Psoas muscle (tissue), 8 donors: Measurements from ENCODE around the gene HS2ST1. TPM values are rescaled to one million over a fixed set of nuclear protein-coding genes. Genes with fewer than 3 reads are reported as not detected.

Experiments
- ATAC-seq, 4 donors: fragments of 200-7000 bp; cut with Tn5 transposase; one replicate each; pipeline ENCODE4 v1.9.1; 2020; ENCODE audit warnings: moderate library complexity in 3 of 4, mild to moderate bottlenecking in 2 of 4
- DNase-seq, 2 donors: peaks; one replicate each; pipeline ENCODE4 v3.0.0-alpha.2; 2020
- H3K27ac ChIP-seq: fragments of 200-600 bp; one replicate; pipeline ENCODE4 v1.8.0; 2022
- H3K27me3 ChIP-seq, 3 donors: fragments of 200-600 bp in 1 of 3; one replicate each; pipeline versions ENCODE4 v1.6.1 to v1.8.0; 2013 to 2022; ENCODE audit warnings: low read length in 2 of 3, mild to moderate bottlenecking in 2 of 3, moderate library complexity in 1 of 3; ENCODE audit not compliant: insufficient read depth in 3 of 3
- H3K36me3 ChIP-seq, 2 donors: fragments of 200-600 bp in 1 of 2; one replicate each; pipeline versions ENCODE4 v1.6.1 to v1.8.0; 2013 to 2022; ENCODE audit warnings: low read depth in 1 of 2, mild to moderate bottlenecking in 1 of 2, moderate library complexity in 1 of 2; ENCODE audit not compliant: insufficient read depth in 1 of 2
- H3K4me1 ChIP-seq: fragments of 200-600 bp; one replicate; pipeline ENCODE4 v1.8.0; 2022
- H3K4me3 ChIP-seq: fragments of 200-600 bp; one replicate; pipeline ENCODE4 v1.8.0; 2022; ENCODE audit warnings: mild to moderate bottlenecking
- H3K9me3 ChIP-seq: fragments of 200-600 bp; one replicate; pipeline ENCODE4 v1.8.0; 2022
- CTCF ChIP-seq: fragments of 200-600 bp; IDR thresholded peaks from one replicate; pipeline ENCODE4 v1.8.0; 2022; ENCODE audit warnings: antibody characterized with exemption
- WGBS, 3 donors: extraction: QIAGEN DNeasy Blood & Tissue Kit; methylation state at CpG; one replicate each; pipeline versions ENCODE4 v1.1.6 to v1.1.7; 2013; 5-methylcytosine and 5-hydroxymethylcytosine counted together
- intact Hi-C, 2 donors: fragments of 100-400 bp; cut with DNase I; formaldehyde crosslinking; loops; one replicate each; pipeline versions ENCODE4 v1.11.0 to v1.14.2; 2022
- polyA plus RNA-seq, 3 donors: library from polyadenylated mRNA; stranded (reverse); fragments of 200-250 nt; gene quantifications; one replicate each; pipeline ENCODE4 v1.2.3, GENCODE V29; 2013
- total RNA-seq, 4 donors: library from RNA; stranded (reverse); fragmentation: NEBNext Ultra II Directional in 2 of 4; extraction: Animal tissue kit (Norgen Biotek cat#: 25700) in 2 of 4; gene quantifications; one replicate each; pipeline versions ENCODE4 v1.2.1 to v1.2.4, GENCODE V29; 2021 to 2023
- donor health status: healthy with polysubstance abuse.
- donor health status: DM: no; HTN: no; CAD: no; lungs with moderate emphysema.
- donor health status: Bipolar disorder and iron deficiency.
- donor health status: healthy.
- donor health status: DM: yes; HTN: yes; CAD: no.
- donor health status: DM: no; HTN: no; CAD: no.
- donor health status: DM: no; HTN: no; CAD: no.
- donor health status: DM: yes; HTN: yes; CAD: no.

The HS2ST1 gene
- total and polyA plus RNA-seq, 7 donors = 3.3 to 12.0 (median 8.1) TPM

DNA sequence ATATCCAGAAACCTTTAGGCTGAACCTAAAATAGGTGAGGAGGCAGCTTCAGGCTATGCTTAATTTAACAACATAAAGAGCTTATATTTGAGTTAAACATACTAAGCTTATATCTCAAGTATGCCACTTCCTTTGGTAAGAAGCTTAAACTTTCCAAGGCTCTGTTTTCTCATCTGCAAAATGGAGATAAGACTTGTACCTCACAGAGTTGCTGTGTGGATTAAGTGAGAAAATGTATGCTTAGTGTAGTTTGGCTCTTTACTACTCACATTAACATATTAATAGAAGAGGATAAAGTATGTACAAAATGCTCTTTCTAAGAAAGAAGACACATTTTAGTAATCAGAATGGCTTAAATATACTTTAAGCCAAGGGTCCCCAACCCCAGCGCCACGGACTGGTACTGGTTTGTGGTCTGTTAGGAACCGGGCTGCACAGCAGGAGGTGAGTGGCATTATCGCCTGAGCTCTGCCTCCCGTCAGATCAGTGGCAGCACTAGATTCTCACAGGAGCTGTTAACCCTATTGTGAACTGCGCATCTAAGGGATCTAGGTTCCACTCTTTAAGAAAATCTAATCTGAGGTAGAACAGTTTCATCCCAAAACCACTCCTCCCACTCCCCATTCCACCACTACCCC lies 77.2 kb downstream of the HS2ST1 start:
- Histone ChIP-seq H3K9me3 (no peaks in the 10 kb centered on the region), H3K4me1 (peaks cover 5% of the 10 kb centered on the region), H3K27ac (no peak overlapping the region), H3K36me3 (no peaks in the 10 kb centered on the region), H3K4me3 (no peak overlapping the region), H3K27me3 (no peaks in the 10 kb centered on the region)
- ATAC-seq (no peak), DNase-seq (no peak)
- 88 to 92% (median 90%) methylated on average over 6 of the region's 6 CpGs for WGBS, 3 donors
- no peak for TF ChIP-seq CTCF
- intact Hi-C loops = no loop called here

GRCh38 chr1:86992861-86993260 lies 78.4 kb downstream of the HS2ST1 start:
- Histone ChIP-seq H3K27ac (no peak overlapping the region), H3K4me3 (no peak overlapping the region), H3K9me3 (no peaks in the 10 kb centered on the region), H3K27me3 (no peaks in the 10 kb centered on the region), H3K4me1 (peaks cover 9% of the 10 kb centered on the region), H3K36me3 (no peaks in the 10 kb centered on the region)
- ATAC-seq = no peak
- intact Hi-C loops = no loop called here
- TF ChIP-seq CTCF = no peak
- no peak for DNase-seq
- 83 to 87% (median 85%) methylated on average over 2 of the region's 2 CpGs for WGBS, 3 donors

- no peak overlapping the region for H3K27ac ChIP-seq
- no peaks in the 10 kb centered on the region for H3K36me3 ChIP-seq
- ATAC-seq (no peak), DNase-seq (no peak)
- no peaks in the 10 kb centered on the region for H3K27me3 ChIP-seq
- 89 to 93% (median 92%) methylated on average over 4 of the region's 4 CpGs for WGBS, 3 donors
- H3K4me1 ChIP-seq = peaks cover 9% of the 10 kb centered on the region
- no peaks in the 10 kb centered on the region for H3K9me3 ChIP-seq
- no peak for TF ChIP-seq CTCF
- intact Hi-C loops = no loop called here
- H3K4me3 ChIP-seq = no peak overlapping the region
Observed at GRCh38 chr1:86993269-86993985, 79.0 kb downstream of the HS2ST1 start.

GRCh38 chr1:86994061-86994460 lies 79.6 kb downstream of the HS2ST1 start:
- intact Hi-C loops = no loop called here
- H3K4me3 ChIP-seq = no peak overlapping the region
- no peaks in the 10 kb centered on the region for H3K27me3 ChIP-seq
- H3K9me3 ChIP-seq = no peaks in the 10 kb centered on the region
- no peak for ATAC-seq
- H3K36me3 ChIP-seq = no peaks in the 10 kb centered on the region
- peaks cover 9% of the 10 kb centered on the region for H3K4me1 ChIP-seq
- no peak overlapping the region for H3K27ac ChIP-seq
- no peak for TF ChIP-seq CTCF
- DNase-seq = no peak
